MM.1S (cell line): ENCODE data around the gene BANF1.

Experiments used
- CTCF ChIP-seq: fragments of 300-600 bp; sonication (generic); IDR thresholded peaks from 2 replicates; pipeline ENCODE4 v1.5.1; 2016; ENCODE audit warnings: antibody characterized with exemption, low read length, mixed read lengths
- EZH2 ChIP-seq: fragments of 300-600 bp; sonication (generic); optimal IDR thresholded peaks from 2 replicates; pipeline ENCODE3; 2017; ENCODE audit warnings: low read depth, mild to moderate bottlenecking, antibody characterized with exemption, low read length, mixed read lengths
- EZH2phosphoT487 ChIP-seq: fragments of 300-600 bp; sonication (generic); IDR thresholded peaks from 2 replicates; pipeline ENCODE4 v1.6.1; 2018; ENCODE audit warnings: antibody characterized with exemption, low read length

- TF ChIP-seq CTCF (no peak), EZH2phosphoT487 (no peak), EZH2 (no peak)
These were observed 5.0 kb upstream of the BANF1 start for GRCh38 chr11:65997286-65997685.
